ENCODE results near the gene TMPRSS11D. TPM values are rescaled to one million over a fixed set of nuclear protein-coding genes. Genes with fewer than 3 reads are reported as not detected.

The TMPRSS11D gene
- total RNA-seq, 1 experiment from 2014 or later: not detected

DNA sequence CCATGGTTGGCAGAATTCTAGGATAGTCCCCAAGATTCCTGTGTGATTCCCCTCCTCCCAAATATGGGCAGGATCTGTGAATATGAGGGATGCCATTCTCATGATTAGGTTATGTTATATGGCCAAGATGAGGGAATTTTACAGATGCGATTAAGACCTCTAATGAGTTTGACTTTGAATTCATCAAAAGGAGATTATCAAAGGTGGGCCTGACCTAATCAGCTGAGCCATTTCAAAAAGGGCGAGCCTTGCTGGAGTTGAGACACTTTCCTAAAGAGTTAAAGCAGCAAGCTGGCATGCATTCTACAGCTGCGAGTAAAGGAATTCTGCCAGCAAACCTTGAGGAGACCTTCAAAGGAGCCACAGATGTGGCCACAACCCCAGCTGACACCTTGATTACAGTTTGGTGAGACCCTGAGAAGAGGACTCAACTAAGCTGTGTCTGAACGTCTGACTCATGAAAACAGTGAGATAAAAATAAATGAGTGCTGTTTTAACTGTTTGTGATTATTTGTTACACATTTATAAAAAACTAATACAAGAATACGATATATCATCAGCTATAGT is 31.7 kb upstream of the TMPRSS11D start:
- POLR2A ChIA-PET: no interaction called here
- no peaks in the 10 kb centered on the region for H4K20me1 ChIP-seq (ENCODE audit: insufficient read depth)
- H3K9ac ChIP-seq (ENCODE audit: low read length): no peak overlapping the region
- H3K27ac ChIP-seq (ENCODE audit: low read depth, low read length): no peak overlapping the region
- no peak for ATAC-seq
- no peaks in the 10 kb centered on the region for H3K4me1 ChIP-seq (ENCODE audit: control insufficient read depth in 1 of 2, insufficient read depth in 2 of 2, low read length in 2 of 2)
- no peaks in the 10 kb centered on the region for H3K9me3 ChIP-seq (ENCODE audit: control insufficient read depth in 1 of 2, insufficient read depth in 1 of 2, low read depth in 1 of 2, low read length in 2 of 2)
- H2AFZ ChIP-seq (ENCODE audit: low read depth, low read length, poor library complexity, severe bottlenecking): no peak overlapping the region
- CTCF ChIA-PET: interaction anchor here (1.2 kb wide), 1 partner anchor 260 kb away, joined by 3 read pairs; no protein-coding TSS in a partner anchor
- RAD21 ChIA-PET (ENCODE audit: low non-redundant PET in 1 of 2, low total read pairs in 2 of 2, uncharacterized antibody in 2 of 2, unreplicated experiment in 2 of 2): no interaction called here
- no peaks in the 10 kb centered on the region for H3K27me3 ChIP-seq (ENCODE audit: insufficient read depth, low read length)
- DNase-seq (ENCODE audit: low read depth, low spot score): no peak
- no peaks in the 10 kb centered on the region for H3K79me2 ChIP-seq (ENCODE audit: insufficient read depth, low read length)
- intact Hi-C loops (cut with micrococcal nuclease): loop anchor here (10.0 kb wide), 1 partner anchor 459 kb away; no protein-coding TSS in a partner anchor
- BruUV-seq (replicated peaks): no TSS peak
- no peak overlapping the region for H3K4me3 ChIP-seq (replicated peaks in 1 of 2; ENCODE audit: low read depth in 1 of 2, low read length in 2 of 2)
- no peak for TF ChIP-seq ATF3 (IDR thresholded peaks at IDR 0.05)
- TF ChIP-seq, protein P1, sequence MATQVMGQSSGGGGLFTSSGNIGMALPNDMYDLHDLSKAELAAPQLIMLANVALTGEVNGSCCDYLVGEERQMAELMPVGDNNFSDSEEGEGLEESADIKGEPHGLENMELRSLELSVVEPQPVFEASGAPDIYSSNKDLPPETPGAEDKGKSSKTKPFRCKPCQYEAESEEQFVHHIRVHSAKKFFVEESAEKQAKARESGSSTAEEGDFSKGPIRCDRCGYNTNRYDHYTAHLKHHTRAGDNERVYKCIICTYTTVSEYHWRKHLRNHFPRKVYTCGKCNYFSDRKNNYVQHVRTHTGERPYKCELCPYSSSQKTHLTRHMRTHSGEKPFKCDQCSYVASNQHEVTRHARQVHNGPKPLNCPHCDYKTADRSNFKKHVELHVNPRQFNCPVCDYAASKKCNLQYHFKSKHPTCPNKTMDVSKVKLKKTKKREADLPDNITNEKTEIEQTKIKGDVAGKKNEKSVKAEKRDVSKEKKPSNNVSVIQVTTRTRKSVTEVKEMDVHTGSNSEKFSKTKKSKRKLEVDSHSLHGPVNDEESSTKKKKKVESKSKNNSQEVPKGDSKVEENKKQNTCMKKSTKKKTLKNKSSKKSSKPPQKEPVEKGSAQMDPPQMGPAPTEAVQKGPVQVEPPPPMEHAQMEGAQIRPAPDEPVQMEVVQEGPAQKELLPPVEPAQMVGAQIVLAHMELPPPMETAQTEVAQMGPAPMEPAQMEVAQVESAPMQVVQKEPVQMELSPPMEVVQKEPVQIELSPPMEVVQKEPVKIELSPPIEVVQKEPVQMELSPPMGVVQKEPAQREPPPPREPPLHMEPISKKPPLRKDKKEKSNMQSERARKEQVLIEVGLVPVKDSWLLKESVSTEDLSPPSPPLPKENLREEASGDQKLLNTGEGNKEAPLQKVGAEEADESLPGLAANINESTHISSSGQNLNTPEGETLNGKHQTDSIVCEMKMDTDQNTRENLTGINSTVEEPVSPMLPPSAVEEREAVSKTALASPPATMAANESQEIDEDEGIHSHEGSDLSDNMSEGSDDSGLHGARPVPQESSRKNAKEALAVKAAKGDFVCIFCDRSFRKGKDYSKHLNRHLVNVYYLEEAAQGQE (IDR thresholded peaks at IDR 0.05; ENCODE audit: low read depth): no peak
- TF ChIP-seq JUND (IDR thresholded peaks at IDR 0.05): no peak
- no peak for TF ChIP-seq RAD21 (IDR thresholded peaks at IDR 0.05; ENCODE audit: low read depth)
- TF ChIP-seq MAX (IDR thresholded peaks at IDR 0.05): no peak
- no peak for TF ChIP-seq POLR2AphosphoS5 (IDR thresholded peaks at IDR 0.05; ENCODE audit: low read depth, low read length)
- no peak for TF ChIP-seq CBX3 (IDR thresholded peaks at IDR 0.05; ENCODE audit: low read depth)
- TF ChIP-seq, protein P2, sequence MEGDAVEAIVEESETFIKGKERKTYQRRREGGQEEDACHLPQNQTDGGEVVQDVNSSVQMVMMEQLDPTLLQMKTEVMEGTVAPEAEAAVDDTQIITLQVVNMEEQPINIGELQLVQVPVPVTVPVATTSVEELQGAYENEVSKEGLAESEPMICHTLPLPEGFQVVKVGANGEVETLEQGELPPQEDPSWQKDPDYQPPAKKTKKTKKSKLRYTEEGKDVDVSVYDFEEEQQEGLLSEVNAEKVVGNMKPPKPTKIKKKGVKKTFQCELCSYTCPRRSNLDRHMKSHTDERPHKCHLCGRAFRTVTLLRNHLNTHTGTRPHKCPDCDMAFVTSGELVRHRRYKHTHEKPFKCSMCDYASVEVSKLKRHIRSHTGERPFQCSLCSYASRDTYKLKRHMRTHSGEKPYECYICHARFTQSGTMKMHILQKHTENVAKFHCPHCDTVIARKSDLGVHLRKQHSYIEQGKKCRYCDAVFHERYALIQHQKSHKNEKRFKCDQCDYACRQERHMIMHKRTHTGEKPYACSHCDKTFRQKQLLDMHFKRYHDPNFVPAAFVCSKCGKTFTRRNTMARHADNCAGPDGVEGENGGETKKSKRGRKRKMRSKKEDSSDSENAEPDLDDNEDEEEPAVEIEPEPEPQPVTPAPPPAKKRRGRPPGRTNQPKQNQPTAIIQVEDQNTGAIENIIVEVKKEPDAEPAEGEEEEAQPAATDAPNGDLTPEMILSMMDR (IDR thresholded peaks at IDR 0.05 in 2 of 3, conservative IDR thresholded peaks at IDR 0.05 in 1 of 3; ENCODE audit: borderline replicate concordance in 1 of 3, insufficient read depth in 1 of 3, low read depth in 2 of 3, low read length in 2 of 3): no peak
- TF ChIP-seq EZH2 (IDR thresholded peaks at IDR 0.05): no peak
- no peak for TF ChIP-seq EGR1 (IDR thresholded peaks at IDR 0.05; ENCODE audit: low read depth)
- no peak for TF ChIP-seq SP1 (IDR thresholded peaks at IDR 0.05; ENCODE audit: low read depth)
- no peak for TF ChIP-seq TCF7L2 (IDR thresholded peaks at IDR 0.05; ENCODE audit: borderline replicate concordance, extremely low read depth, insufficient read depth, insufficient read length)
- no peak for TF ChIP-seq YY1 (IDR thresholded peaks at IDR 0.05; ENCODE audit: extremely low read depth, insufficient replicate concordance, low read depth, low read length)
- no peak for TF ChIP-seq ZNF274 (IDR thresholded peaks at IDR 0.05; ENCODE audit: low read depth, low read length)
- TF ChIP-seq FOSL1 (IDR thresholded peaks at IDR 0.05; ENCODE audit: low read depth): no peak
- TF ChIP-seq CEBPB (IDR thresholded peaks at IDR 0.05; ENCODE audit: low read depth): no peak
- TF ChIP-seq SRF (IDR thresholded peaks at IDR 0.05; ENCODE audit: low read depth): no peak
- no peak for TF ChIP-seq ELF1 (IDR thresholded peaks at IDR 0.05; ENCODE audit: borderline replicate concordance, low read depth)
- no peaks in the 10 kb centered on the region for H3K36me3 ChIP-seq (ENCODE audit: control insufficient read depth in 1 of 2, insufficient read depth in 2 of 2, low read length in 2 of 2)
- no peak overlapping the region for H3K4me2 ChIP-seq (ENCODE audit: low read length)
- no peaks in the 10 kb centered on the region for H3K9me2 ChIP-seq (ENCODE audit: insufficient read depth)
